ENCODE measurements around the gene DCLK1. TPM values are rescaled to one million over a fixed set of nuclear protein-coding genes. Genes with fewer than 3 reads are reported as not detected.

The DCLK1 gene
- total RNA-seq, 1 experiment from 2014 or later: not detected

GRCh38 chr13:36158611-36159010, 27.4 kb upstream of the DCLK1 start:
- Histone ChIP-seq H3K4me2 (ENCODE audit: low read depth, low read length, poor library complexity, severe bottlenecking) (no peak overlapping the region), H4K20me1 (ENCODE audit: insufficient read depth, low read depth, low read length) (no peaks in the 10 kb centered on the region), H3K36me3 (ENCODE audit: insufficient read depth, low read length) (no peaks in the 10 kb centered on the region), H3K9me2 (replicated peaks; ENCODE audit: insufficient read depth, low read length) (no peaks in the 10 kb centered on the region), H3K27ac (ENCODE audit: low read length) (no peak overlapping the region), H3K79me2 (ENCODE audit: low read length) (no peaks in the 10 kb centered on the region), H3K4me1 (ENCODE audit: low read length) (no peaks in the 10 kb centered on the region), H3K4me3 (ENCODE audit: low read length) (no peak overlapping the region), H3K9ac (ENCODE audit: low read length) (no peak overlapping the region), H2AFZ (ENCODE audit: low read length) (no peak overlapping the region), H3K27me3 (ENCODE audit: low read length) (no peaks in the 10 kb centered on the region), H3K9me3 (ENCODE audit: low read length) (no peaks in the 10 kb centered on the region)
- DNase-seq: no peak

GRCh38 chr13:36157480-36157879, 26.3 kb upstream of the DCLK1 start:
- Histone ChIP-seq H3K4me3 (ENCODE audit: low read length) (no peak overlapping the region), H3K36me3 (ENCODE audit: insufficient read depth, low read length) (no peaks in the 10 kb centered on the region), H4K20me1 (ENCODE audit: insufficient read depth, low read depth, low read length) (no peaks in the 10 kb centered on the region), H3K4me1 (ENCODE audit: low read length) (no peaks in the 10 kb centered on the region), H2AFZ (ENCODE audit: low read length) (no peak overlapping the region), H3K27ac (ENCODE audit: low read length) (no peak overlapping the region), H3K79me2 (ENCODE audit: low read length) (no peaks in the 10 kb centered on the region), H3K9me2 (replicated peaks; ENCODE audit: insufficient read depth, low read length) (no peaks in the 10 kb centered on the region), H3K9ac (ENCODE audit: low read length) (no peak overlapping the region), H3K27me3 (ENCODE audit: low read length) (no peaks in the 10 kb centered on the region), H3K9me3 (ENCODE audit: low read length) (no peaks in the 10 kb centered on the region), H3K4me2 (ENCODE audit: low read depth, low read length, poor library complexity, severe bottlenecking) (no peak overlapping the region)
- no peak for DNase-seq

- Histone ChIP-seq H3K27ac (ENCODE audit: low read length) (no peak overlapping the region), H2AFZ (ENCODE audit: low read length) (no peak overlapping the region), H3K4me3 (ENCODE audit: low read length) (no peak overlapping the region), H3K9ac (ENCODE audit: low read length) (no peak overlapping the region), H3K36me3 (ENCODE audit: insufficient read depth, low read length) (no peaks in the 10 kb centered on the region), H3K27me3 (ENCODE audit: low read length) (no peaks in the 10 kb centered on the region), H3K9me2 (replicated peaks; ENCODE audit: insufficient read depth, low read length) (no peaks in the 10 kb centered on the region), H3K79me2 (ENCODE audit: low read length) (no peaks in the 10 kb centered on the region), H3K9me3 (ENCODE audit: low read length) (no peaks in the 10 kb centered on the region), H4K20me1 (ENCODE audit: insufficient read depth, low read depth, low read length) (no peaks in the 10 kb centered on the region), H3K4me1 (ENCODE audit: low read length) (no peaks in the 10 kb centered on the region), H3K4me2 (ENCODE audit: low read depth, low read length, poor library complexity, severe bottlenecking) (no peak overlapping the region)
- DNase-seq: no peak
These were observed 23.5 kb upstream of the DCLK1 start for GRCh38 chr13:36154567-36155291.

GRCh38 chr13:36151591-36151990, 20.4 kb upstream of the DCLK1 start:
- Histone ChIP-seq H2AFZ (ENCODE audit: low read length) (no peak overlapping the region), H3K4me3 (ENCODE audit: low read length) (no peak overlapping the region), H3K4me2 (ENCODE audit: low read depth, low read length, poor library complexity, severe bottlenecking) (no peak overlapping the region), H3K79me2 (ENCODE audit: low read length) (no peaks in the 10 kb centered on the region), H3K9me3 (ENCODE audit: low read length) (no peaks in the 10 kb centered on the region; the same call in 1 of the 2 replicates), H3K4me1 (ENCODE audit: low read length) (no peaks in the 10 kb centered on the region), H4K20me1 (ENCODE audit: insufficient read depth, low read depth, low read length) (no peaks in the 10 kb centered on the region), H3K27ac (ENCODE audit: low read length) (no peak overlapping the region), H3K27me3 (ENCODE audit: low read length) (no peaks in the 10 kb centered on the region), H3K9ac (ENCODE audit: low read length) (no peak overlapping the region), H3K36me3 (ENCODE audit: insufficient read depth, low read length) (no peaks in the 10 kb centered on the region), H3K9me2 (replicated peaks; ENCODE audit: insufficient read depth, low read length) (no peaks in the 10 kb centered on the region)
- DNase-seq: no peak

- no peaks in the 10 kb centered on the region for H4K20me1 ChIP-seq (ENCODE audit: insufficient read depth, low read depth, low read length)
- no peak overlapping the region for H3K9ac ChIP-seq (ENCODE audit: low read length)
- H3K4me3 ChIP-seq (ENCODE audit: low read length): no peak overlapping the region
- H2AFZ ChIP-seq (ENCODE audit: low read length): no peak overlapping the region
- H3K9me2 ChIP-seq (replicated peaks; ENCODE audit: insufficient read depth, low read length): no peaks in the 10 kb centered on the region; the same call in 1 of the 2 replicates
- no peaks in the 10 kb centered on the region for H3K27me3 ChIP-seq (ENCODE audit: low read length)
- DNase-seq: no peak
- peaks cover 2% of the 10 kb centered on the region; the same call in 1 of the 2 replicates for H3K9me3 ChIP-seq (ENCODE audit: low read length)
- no peaks in the 10 kb centered on the region for H3K4me1 ChIP-seq (ENCODE audit: low read length)
- H3K27ac ChIP-seq (ENCODE audit: low read length): no peak overlapping the region
- H3K79me2 ChIP-seq (ENCODE audit: low read length): no peaks in the 10 kb centered on the region
- no peak overlapping the region for H3K4me2 ChIP-seq (ENCODE audit: low read depth, low read length, poor library complexity, severe bottlenecking)
- H3K36me3 ChIP-seq (ENCODE audit: insufficient read depth, low read length): no peaks in the 10 kb centered on the region
These were observed 17.3 kb upstream of the DCLK1 start for GRCh38 chr13:36148446-36148845.

GRCh38 chr13:36147330-36147729, 16.1 kb upstream of the DCLK1 start:
- Histone ChIP-seq H3K9me2 (replicated peaks; ENCODE audit: insufficient read depth, low read length) (no peaks in the 10 kb centered on the region; the same call in 1 of the 2 replicates), H3K9ac (ENCODE audit: low read length) (no peak overlapping the region), H4K20me1 (ENCODE audit: insufficient read depth, low read depth, low read length) (no peaks in the 10 kb centered on the region), H3K27ac (ENCODE audit: low read length) (no peak overlapping the region), H3K4me3 (ENCODE audit: low read length) (no peak overlapping the region), H3K27me3 (ENCODE audit: low read length) (no peaks in the 10 kb centered on the region), H2AFZ (ENCODE audit: low read length) (no peak overlapping the region), H3K4me1 (ENCODE audit: low read length) (no peaks in the 10 kb centered on the region), H3K4me2 (ENCODE audit: low read depth, low read length, poor library complexity, severe bottlenecking) (no peak overlapping the region), H3K36me3 (ENCODE audit: insufficient read depth, low read length) (no peaks in the 10 kb centered on the region), H3K79me2 (ENCODE audit: low read length) (no peaks in the 10 kb centered on the region), H3K9me3 (ENCODE audit: low read length) (peaks cover 2% of the 10 kb centered on the region; the same call in 1 of the 2 replicates)
- DNase-seq: no peak

GRCh38 chr13:36146511-36147269, 15.5 kb upstream of the DCLK1 start:
- Histone ChIP-seq H3K4me1 (ENCODE audit: low read length) (no peaks in the 10 kb centered on the region), H3K9me2 (replicated peaks; ENCODE audit: insufficient read depth, low read length) (no peaks in the 10 kb centered on the region; the same call in 1 of the 2 replicates), H3K79me2 (ENCODE audit: low read length) (no peaks in the 10 kb centered on the region), H3K27ac (ENCODE audit: low read length) (no peak overlapping the region), H3K27me3 (ENCODE audit: low read length) (no peaks in the 10 kb centered on the region), H3K9me3 (ENCODE audit: low read length) (peaks cover 2% of the 10 kb centered on the region; the same call in 1 of the 2 replicates), H3K36me3 (ENCODE audit: insufficient read depth, low read length) (no peaks in the 10 kb centered on the region), H3K4me2 (ENCODE audit: low read depth, low read length, poor library complexity, severe bottlenecking) (no peak overlapping the region), H2AFZ (ENCODE audit: low read length) (no peak overlapping the region), H3K4me3 (ENCODE audit: low read length) (no peak overlapping the region), H3K9ac (ENCODE audit: low read length) (no peak overlapping the region), H4K20me1 (ENCODE audit: insufficient read depth, low read depth, low read length) (no peaks in the 10 kb centered on the region)
- DNase-seq: no peak

- no peaks in the 10 kb centered on the region for H3K4me1 ChIP-seq (ENCODE audit: low read length)
- no peak overlapping the region for H3K4me2 ChIP-seq (ENCODE audit: low read depth, low read length, poor library complexity, severe bottlenecking)
- no peak overlapping the region for H2AFZ ChIP-seq (ENCODE audit: low read length)
- no peaks in the 10 kb centered on the region for H4K20me1 ChIP-seq (ENCODE audit: insufficient read depth, low read depth, low read length)
- no peak for DNase-seq
- no peaks in the 10 kb centered on the region for H3K36me3 ChIP-seq (ENCODE audit: insufficient read depth, low read length)
- H3K79me2 ChIP-seq (ENCODE audit: low read length): no peaks in the 10 kb centered on the region
- H3K27ac ChIP-seq (ENCODE audit: low read length): no peak overlapping the region
- H3K4me3 ChIP-seq (ENCODE audit: low read length): no peak overlapping the region
- no peaks in the 10 kb centered on the region for H3K27me3 ChIP-seq (ENCODE audit: low read length)
- H3K9me3 ChIP-seq (ENCODE audit: low read length): peaks cover 2% of the 10 kb centered on the region; the same call in 1 of the 2 replicates
- H3K9me2 ChIP-seq (replicated peaks; ENCODE audit: insufficient read depth, low read length): no peaks in the 10 kb centered on the region; the same call in 1 of the 2 replicates
- no peak overlapping the region for H3K9ac ChIP-seq (ENCODE audit: low read length)
These were observed 12.6 kb upstream of the DCLK1 start for GRCh38 chr13:36143738-36144137.

All from Karpas-422 (cell line).